Activated T-cell treated with anti-CD3 and anti-CD28 coated beads for 4 hours (primary cell): ENCODE data around the gene COMMD1.

Experiments used
- DNase-seq: peaks from one replicate; pipeline ENCODE4 v3.0.0-alpha.2; 2020

The COMMD1 gene

DNA sequence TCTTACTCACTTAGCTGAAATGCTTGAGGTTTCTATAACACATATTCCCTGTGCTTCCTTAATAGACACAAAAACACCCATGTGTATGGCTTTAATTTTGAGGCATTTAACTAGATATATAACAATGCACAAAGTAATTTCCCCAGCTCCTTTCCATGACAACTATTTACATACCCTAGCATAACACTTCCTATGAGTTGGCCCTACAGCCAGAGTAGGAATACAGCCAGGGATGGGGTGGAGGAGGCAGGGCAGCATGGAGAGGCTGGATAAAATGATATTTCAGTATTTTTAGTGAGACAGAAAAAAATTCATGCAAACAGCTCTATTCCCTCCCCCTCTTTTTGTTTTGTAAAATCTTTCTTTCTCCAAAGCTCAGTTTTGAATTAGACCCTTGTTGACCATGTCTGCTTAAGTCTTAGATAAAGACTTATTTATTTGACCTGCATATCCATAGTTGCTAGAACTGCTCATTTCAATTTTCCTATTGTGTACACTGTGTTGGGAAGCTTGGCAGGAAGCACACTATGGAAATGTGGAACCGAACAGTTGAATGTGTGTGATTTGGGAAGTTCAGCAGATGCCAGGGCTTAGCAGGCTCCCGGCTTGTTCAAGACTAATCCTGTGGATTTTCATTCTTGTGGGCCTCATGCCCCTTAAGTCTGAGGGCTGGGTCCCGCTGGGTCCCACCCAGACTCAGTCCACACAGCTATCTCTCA is 279.2 kb downstream of the COMMD1 start:
- no peak for DNase-seq
